Transverse colon (tissue), 4 donors: ENCODE results near the gene LUZP2.

Experiments used
- EP300 ChIP-seq: sonication (generic); formaldehyde crosslinking; IDR thresholded peaks from one replicate; pipeline ENCODE4 v1.6.1; 2017; ENCODE audit warnings: antibody characterized with exemption, low read depth
- POLR2A ChIP-seq: fragments of 450-650 bp; IDR thresholded peaks from one replicate; pipeline ENCODE4 v1.6.1; 2016; ENCODE audit warnings: antibody characterized with exemption, mild to moderate bottlenecking, moderate library complexity
- POLR2AphosphoS5 ChIP-seq, 3 donors: sonication (generic); formaldehyde crosslinking; IDR thresholded peaks; one replicate each; pipeline ENCODE4 v1.6.1; 2016; ENCODE audit warnings: antibody characterized with exemption in 3 of 3
- TF ChIP-seq, protein P1 (sequence below), 5 experiments: fragments of 200-600 bp in 3 of 5; fragments of 450-650 bp in 2 of 5; sonication (generic) in 3 of 5; IDR thresholded peaks; 1 replicate in 2 of 5; 2 replicates in 3 of 5; pipeline ENCODE4 v1.5.1; 2016 to 2017; ENCODE audit warnings: antibody characterized with exemption in 5 of 5, inconsistent platforms in 3 of 5, mild to moderate bottlenecking in 2 of 5, moderate library complexity in 1 of 5

DNA sequence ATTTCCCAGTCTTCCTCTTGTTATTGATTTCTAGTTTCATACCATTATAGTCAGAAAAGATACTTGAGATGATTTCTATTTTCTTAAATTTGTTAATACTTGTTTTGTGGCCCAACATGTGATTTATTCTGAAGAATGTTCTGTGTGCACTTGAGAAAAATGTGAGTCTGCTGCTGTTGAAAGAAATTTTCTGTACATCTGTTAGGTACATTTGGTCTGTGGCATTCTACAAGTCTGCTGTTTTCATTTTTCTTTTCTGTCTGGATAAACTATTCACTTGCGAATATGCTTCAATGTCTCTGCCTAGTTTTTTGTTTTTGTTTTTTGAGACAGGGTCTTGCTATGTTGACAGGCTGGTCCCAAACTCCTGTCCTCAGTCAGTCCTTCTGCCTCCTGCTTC is 26.4 kb upstream of the LUZP2 start:
- TF ChIP-seq EP300 (no peak), POLR2AphosphoS5 (IDR thresholded peaks at IDR 0.05) (no peak), POLR2A (no peak)
- TF ChIP-seq, protein P1, sequence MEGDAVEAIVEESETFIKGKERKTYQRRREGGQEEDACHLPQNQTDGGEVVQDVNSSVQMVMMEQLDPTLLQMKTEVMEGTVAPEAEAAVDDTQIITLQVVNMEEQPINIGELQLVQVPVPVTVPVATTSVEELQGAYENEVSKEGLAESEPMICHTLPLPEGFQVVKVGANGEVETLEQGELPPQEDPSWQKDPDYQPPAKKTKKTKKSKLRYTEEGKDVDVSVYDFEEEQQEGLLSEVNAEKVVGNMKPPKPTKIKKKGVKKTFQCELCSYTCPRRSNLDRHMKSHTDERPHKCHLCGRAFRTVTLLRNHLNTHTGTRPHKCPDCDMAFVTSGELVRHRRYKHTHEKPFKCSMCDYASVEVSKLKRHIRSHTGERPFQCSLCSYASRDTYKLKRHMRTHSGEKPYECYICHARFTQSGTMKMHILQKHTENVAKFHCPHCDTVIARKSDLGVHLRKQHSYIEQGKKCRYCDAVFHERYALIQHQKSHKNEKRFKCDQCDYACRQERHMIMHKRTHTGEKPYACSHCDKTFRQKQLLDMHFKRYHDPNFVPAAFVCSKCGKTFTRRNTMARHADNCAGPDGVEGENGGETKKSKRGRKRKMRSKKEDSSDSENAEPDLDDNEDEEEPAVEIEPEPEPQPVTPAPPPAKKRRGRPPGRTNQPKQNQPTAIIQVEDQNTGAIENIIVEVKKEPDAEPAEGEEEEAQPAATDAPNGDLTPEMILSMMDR (IDR thresholded peaks at IDR 0.05) = no peak
